ENCODE results near the gene THEM5.
"Not testable (repeated sequence)": the region's sequence is repeated elsewhere in the genome, so short reads cannot be mapped to it uniquely, and the experiment has no call there.

THEM5 gene

DNA sequence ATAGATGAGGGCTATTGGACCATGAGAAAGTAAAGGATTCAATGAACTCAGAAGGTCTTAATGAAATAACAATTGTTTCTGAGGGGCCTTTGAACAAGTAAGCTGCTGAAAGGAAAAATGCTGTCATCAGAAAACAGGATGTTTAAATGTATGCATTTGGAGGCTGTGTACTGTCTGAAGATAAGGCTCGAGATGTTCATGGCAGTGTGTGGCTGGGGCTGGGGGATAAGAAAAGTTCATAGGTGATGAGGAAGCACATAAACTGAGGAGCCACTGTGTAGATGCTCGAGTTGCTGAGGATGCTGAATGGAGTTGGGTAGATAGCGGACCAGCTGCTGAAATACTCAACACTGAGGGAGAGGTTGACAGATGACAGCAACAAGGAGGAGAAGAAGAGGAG lies 38.0 kb upstream of the THEM5 start:
- TF ChIP-seq, protein P1, sequence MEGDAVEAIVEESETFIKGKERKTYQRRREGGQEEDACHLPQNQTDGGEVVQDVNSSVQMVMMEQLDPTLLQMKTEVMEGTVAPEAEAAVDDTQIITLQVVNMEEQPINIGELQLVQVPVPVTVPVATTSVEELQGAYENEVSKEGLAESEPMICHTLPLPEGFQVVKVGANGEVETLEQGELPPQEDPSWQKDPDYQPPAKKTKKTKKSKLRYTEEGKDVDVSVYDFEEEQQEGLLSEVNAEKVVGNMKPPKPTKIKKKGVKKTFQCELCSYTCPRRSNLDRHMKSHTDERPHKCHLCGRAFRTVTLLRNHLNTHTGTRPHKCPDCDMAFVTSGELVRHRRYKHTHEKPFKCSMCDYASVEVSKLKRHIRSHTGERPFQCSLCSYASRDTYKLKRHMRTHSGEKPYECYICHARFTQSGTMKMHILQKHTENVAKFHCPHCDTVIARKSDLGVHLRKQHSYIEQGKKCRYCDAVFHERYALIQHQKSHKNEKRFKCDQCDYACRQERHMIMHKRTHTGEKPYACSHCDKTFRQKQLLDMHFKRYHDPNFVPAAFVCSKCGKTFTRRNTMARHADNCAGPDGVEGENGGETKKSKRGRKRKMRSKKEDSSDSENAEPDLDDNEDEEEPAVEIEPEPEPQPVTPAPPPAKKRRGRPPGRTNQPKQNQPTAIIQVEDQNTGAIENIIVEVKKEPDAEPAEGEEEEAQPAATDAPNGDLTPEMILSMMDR (IDR thresholded peaks at IDR 0.05; ENCODE audit: insufficient read depth, low read depth, low read length, missing control alignments) = no peak
- no peak for DNase-seq (ENCODE audit: low read depth)
- no peak overlapping the region for H3K4me3 ChIP-seq (ENCODE audit: low read depth, low read length)

DNA sequence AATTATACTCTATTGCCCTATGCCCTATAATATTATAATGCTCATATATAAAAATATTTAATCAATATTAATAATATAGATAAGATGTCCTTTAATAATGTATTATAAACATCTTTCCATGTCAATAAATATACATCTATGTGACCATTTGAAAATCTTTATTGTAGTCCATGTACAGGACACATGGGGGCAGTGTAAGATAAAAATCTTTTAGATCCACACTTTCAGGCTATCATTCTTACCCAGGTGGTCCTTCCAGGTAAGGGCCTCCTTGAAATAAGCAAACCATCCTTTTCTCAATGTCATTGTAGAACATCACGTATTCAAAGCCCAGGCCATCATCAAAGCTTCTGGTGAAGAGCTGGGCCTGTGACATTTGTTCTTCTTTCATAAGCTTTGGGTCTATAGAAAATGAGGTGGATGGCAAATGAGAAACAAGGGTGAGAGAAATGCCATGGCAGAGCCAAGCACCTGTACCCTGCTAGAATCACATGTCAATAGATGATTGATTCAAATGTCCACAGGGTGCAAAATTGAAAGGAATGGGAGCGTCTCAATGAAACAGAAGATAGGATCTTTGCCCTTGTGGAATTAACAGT lies 35.6 kb upstream of the THEM5 start:
- DNase-seq (ENCODE audit: low read depth) = peak; percentile 26
- TF ChIP-seq, protein P1 (IDR thresholded peaks at IDR 0.05; ENCODE audit: insufficient read depth, low read depth, low read length, missing control alignments) = peak; percentile 18
- no peak overlapping the region for H3K4me3 ChIP-seq (ENCODE audit: low read depth, low read length)

DNA sequence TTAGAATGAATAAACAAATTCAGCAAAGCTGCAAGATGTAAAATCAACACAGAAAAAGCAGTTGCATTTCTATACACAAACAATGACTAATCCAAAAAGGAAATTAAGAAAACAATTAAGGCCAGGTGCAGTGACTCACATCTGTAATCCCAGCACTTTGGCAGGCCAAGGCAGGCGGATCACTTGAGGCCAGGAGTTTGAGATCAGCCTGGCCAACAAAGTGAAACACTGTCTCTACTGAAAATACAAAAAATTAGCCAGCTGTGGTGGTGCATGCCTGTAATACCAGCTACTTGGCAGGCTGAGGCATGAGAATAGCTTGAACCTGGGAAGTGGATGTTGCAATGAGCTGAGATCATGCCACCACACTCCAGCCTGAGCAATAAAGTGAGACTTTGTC lies 33.5 kb upstream of the THEM5 start:
- no peak overlapping the region for H3K4me3 ChIP-seq (ENCODE audit: low read depth, low read length)
- DNase-seq (ENCODE audit: low read depth) = no peak
- TF ChIP-seq, protein P1 (IDR thresholded peaks at IDR 0.05; ENCODE audit: insufficient read depth, low read depth, low read length, missing control alignments) = no peak

DNA sequence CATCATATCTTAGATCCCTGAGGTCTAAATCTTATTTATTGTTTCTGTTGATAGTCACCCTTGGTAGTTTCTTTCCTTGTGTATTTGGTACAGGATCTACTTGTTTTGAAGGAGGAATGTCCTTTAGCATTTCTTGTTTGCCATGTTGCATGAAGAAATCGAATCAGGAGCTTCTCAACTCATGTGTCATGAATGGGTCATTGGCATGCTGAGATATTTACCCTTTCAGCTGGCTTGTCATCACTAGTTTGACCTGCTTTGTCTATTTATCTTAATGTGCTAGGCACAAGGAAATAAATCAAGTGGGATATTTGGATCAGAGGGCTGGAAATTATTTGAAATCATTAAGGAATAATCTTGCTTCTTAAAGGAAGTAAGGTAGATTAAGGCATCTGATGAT lies 32.0 kb upstream of the THEM5 start:
- TF ChIP-seq, protein P1 (IDR thresholded peaks at IDR 0.05; ENCODE audit: insufficient read depth, low read depth, low read length, missing control alignments) = no peak
- no peak for DNase-seq (ENCODE audit: low read depth)
- H3K4me3 ChIP-seq (ENCODE audit: low read depth, low read length) = no peak overlapping the region

DNA sequence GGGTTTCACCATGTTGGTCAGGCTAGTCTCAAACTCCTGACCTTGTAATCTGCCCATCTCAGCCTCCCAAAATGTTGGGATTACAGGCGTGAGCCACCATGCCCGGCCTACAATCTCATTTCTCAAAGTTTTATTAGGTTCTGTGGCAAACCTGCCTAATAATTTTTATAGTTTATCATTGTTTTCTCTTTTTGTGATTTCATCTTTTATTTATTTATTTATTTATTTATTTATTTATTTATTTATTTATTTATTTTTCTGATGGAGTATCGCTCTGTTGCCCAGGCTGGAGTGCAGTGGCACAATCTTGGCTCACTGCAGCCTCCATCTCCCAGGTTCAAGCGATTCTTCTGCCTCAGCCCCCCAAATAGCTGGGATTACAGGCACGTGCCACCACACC lies 31.4 kb upstream of the THEM5 start:
- not testable (repeated sequence) for H3K4me3 ChIP-seq (ENCODE audit: low read depth, low read length); DNase-seq (ENCODE audit: low read depth)

DNA sequence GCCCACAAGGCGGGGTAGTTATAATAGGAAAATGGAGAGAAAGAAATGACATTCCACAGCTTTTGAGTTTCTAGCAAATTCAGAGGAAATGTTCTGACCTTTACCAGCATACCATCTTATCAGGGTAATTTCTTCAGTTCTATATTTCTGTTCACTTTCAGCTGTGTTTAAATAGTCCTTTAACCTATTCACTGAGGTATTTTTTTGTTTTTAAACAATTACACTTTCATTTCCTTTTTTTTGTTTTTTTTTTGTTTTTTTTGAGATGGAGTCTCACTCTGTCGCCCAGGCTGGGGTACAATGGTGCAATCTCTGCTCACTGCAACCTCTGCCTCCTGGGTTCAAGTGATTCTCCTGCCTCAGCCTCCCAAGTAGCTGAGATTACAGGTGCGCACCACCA lies 30.9 kb upstream of the THEM5 start:
- not testable (repeated sequence) for H3K4me3 ChIP-seq (ENCODE audit: low read depth, low read length); DNase-seq (ENCODE audit: low read depth)

DNA sequence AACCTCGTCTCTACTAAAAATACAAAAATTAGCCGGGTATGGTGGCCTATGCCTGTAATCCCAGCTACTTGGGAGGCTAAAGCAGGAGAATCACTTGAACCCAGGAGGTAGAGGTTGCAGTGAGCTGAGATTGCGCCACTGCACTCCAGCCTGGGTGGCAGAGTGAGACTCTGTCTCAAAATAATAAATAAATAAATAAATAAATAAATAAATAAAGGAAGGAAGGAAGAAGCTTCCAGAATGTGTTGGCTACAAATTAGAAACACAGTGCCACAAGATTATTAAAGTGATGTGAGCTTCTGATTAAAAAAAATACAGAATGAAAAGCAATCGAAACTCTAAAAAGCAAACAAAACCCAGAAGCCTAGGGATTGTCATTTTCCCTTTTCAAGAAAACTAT lies 30.4 kb upstream of the THEM5 start:
- not testable (repeated sequence) for DNase-seq (ENCODE audit: low read depth); H3K4me3 ChIP-seq (ENCODE audit: low read depth, low read length)

DNA sequence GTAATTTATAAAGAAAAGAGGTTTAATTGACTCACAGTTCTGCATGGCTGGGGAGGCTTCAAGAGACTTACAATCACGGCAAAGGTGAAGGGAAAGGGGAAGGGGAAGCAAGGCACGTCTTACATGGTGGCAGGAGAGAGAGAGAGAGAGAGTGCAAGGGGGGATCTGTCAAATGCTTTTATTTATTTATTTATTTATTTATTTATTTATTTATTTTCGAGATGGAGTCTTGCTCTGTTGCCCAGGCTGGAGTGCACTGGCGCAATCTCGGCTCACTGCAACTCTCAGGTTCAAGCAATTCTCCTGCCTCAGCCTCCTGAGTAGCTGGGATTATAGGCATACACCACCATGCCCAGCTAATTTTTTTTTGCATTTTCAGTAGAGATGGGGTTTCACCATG lies 29.4 kb upstream of the THEM5 start:
- not testable (repeated sequence) for DNase-seq (ENCODE audit: low read depth); H3K4me3 ChIP-seq (ENCODE audit: low read depth, low read length)

DNA sequence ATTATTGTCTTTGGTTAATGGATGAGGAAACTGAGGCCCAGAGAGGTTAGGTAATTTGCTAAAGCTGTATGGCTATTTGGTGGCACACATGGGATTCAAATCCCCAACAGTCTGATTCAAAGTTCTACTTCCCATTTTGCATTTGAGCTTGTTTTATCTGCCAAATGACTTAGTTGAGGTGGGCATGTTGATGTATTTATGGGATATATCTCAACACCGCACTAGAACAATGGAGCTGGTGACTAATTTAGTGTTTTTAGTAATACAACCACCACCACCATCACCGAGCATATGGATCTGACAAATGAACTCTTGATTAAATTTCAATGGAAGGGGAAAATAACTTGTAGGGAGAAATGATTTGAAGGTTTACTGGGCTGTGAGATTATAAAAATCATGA lies 29.0 kb upstream of the THEM5 start:
- no peak overlapping the region for H3K4me3 ChIP-seq (ENCODE audit: low read depth, low read length)
- TF ChIP-seq, protein P1 (IDR thresholded peaks at IDR 0.05; ENCODE audit: insufficient read depth, low read depth, low read length, missing control alignments) = no peak
- no peak for DNase-seq (ENCODE audit: low read depth)
